Measurements from ENCODE around the gene DIP2C. TPM values are rescaled to one million over a fixed set of nuclear protein-coding genes. Genes with fewer than 3 reads are reported as not detected.

Gene DIP2C, protein sequence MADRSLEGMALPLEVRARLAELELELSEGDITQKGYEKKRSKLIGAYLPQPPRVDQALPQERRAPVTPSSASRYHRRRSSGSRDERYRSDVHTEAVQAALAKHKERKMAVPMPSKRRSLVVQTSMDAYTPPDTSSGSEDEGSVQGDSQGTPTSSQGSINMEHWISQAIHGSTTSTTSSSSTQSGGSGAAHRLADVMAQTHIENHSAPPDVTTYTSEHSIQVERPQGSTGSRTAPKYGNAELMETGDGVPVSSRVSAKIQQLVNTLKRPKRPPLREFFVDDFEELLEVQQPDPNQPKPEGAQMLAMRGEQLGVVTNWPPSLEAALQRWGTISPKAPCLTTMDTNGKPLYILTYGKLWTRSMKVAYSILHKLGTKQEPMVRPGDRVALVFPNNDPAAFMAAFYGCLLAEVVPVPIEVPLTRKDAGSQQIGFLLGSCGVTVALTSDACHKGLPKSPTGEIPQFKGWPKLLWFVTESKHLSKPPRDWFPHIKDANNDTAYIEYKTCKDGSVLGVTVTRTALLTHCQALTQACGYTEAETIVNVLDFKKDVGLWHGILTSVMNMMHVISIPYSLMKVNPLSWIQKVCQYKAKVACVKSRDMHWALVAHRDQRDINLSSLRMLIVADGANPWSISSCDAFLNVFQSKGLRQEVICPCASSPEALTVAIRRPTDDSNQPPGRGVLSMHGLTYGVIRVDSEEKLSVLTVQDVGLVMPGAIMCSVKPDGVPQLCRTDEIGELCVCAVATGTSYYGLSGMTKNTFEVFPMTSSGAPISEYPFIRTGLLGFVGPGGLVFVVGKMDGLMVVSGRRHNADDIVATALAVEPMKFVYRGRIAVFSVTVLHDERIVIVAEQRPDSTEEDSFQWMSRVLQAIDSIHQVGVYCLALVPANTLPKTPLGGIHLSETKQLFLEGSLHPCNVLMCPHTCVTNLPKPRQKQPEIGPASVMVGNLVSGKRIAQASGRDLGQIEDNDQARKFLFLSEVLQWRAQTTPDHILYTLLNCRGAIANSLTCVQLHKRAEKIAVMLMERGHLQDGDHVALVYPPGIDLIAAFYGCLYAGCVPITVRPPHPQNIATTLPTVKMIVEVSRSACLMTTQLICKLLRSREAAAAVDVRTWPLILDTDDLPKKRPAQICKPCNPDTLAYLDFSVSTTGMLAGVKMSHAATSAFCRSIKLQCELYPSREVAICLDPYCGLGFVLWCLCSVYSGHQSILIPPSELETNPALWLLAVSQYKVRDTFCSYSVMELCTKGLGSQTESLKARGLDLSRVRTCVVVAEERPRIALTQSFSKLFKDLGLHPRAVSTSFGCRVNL (N-terminal part only)
- total RNA-seq, result 1 to 10 TPM; 3.7 to 8.7 (median 7.4) TPM
- polyA plus RNA-seq, result 1 to 10 TPM; 1.1 to 2.9 TPM
- 16.7 reads per million, percentile 46 among the genes with 10 or more reads in this experiment for total RNA-seq

DNA sequence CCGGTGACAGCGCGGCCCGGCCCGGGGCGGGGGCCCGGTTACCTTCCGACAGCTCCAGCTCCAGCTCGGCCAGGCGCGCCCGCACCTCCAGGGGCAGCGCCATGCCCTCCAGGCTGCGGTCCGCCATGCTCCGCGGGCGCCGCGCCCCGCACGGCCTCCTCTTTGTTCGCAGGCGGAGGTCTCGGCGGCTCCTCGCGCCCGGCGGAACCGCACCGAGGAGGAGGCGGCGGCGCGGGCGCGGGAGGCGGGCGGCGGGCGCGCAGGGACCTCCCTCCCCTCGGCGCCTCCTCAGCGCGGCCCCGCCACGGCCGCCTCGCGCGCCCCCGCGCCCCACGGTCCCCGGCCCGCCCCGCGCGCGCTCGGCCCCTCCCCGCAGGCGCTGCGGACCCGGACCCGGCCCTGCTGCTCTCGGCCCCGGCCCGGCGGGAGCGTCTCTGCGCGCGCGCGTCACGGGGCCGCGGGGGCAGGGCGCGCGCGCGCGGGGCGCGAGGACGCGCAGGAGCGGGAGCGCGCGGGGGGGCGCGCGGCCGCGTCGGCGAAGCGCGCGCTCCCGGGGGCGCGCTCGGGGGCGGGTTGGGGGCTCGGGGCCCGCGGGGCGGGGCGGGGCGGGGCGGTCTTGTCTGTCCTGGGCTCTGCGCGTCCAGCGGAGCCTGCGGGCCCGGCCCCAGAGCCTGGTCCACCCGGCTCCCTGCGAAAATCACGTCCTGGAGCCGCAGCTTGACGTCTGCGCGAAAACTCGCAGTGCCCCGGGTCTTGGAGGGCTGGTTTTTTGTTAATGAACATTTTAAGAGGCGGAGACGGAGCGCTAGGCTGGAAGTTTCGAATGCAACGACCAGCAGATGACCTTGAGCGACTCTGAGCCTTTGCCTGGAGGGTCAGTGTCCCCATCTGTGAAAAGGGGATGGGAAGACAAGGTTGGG, at the start of gene DIP2C:
Gene DIP2C, minus strand, starts transcription at position 217 of the 920 bp plus-strand sequence. Its CDS starts 90 bp downstream, at position 127.
- H3K27ac Mint-ChIP-seq, result peak within 1 kb of the TSS in 1 of 9 donors; percentile 38
- H3K4me3 Mint-ChIP-seq, result peak within 1 kb of the TSS in 9 of 10 donors; percentile 40 to 85 (median 60)
- Histone ChIP-seq H3K27me3 (ENCODE audit: control insufficient read depth in 2 of 2, insufficient read depth in 2 of 2, low read length in 2 of 2) (peaks cover 0 to 6% of the 10 kb centered on the region in 2 donors), H3K9me3 (ENCODE audit: control insufficient read depth in 2 of 3, low read length in 3 of 3) (no peaks in the 10 kb centered on the region), H3K4me3 (ENCODE audit: low read length) (no peak within 1 kb of the TSS), H3K4me1 (ENCODE audit: control insufficient read depth in 2 of 2, insufficient read depth in 2 of 2, low read length in 2 of 2) (no peaks in the 10 kb centered on the region), H3K36me3 (ENCODE audit: control insufficient read depth in 2 of 3, insufficient read depth in 3 of 3, low read length in 3 of 3) (no peaks in the 10 kb centered on the region), H3K27ac (ENCODE audit: low read depth, low read length) (no peak within 1 kb of the TSS)
- ATAC-seq (no peak), DNase-seq (no peak)
- intact Hi-C loops (cut with micrococcal nuclease), result no loop called here
- ChIA-PET CTCF (no interaction called here), POLR2A (no interaction called here)
- H3K4me1 Mint-ChIP-seq, result peaks cover 0 to 19% (median 5%) of the 10 kb centered on the region in 7 donors
- peaks cover 43 to 54% (median 46%) of the 10 kb centered on the region in 5 donors for H3K27me3 Mint-ChIP-seq
- peaks cover 0 to 5% (median 0%) of the 10 kb centered on the region in 11 donors for H3K9me3 Mint-ChIP-seq
- no peaks in the 10 kb centered on the region for H3K36me3 Mint-ChIP-seq

DNA sequence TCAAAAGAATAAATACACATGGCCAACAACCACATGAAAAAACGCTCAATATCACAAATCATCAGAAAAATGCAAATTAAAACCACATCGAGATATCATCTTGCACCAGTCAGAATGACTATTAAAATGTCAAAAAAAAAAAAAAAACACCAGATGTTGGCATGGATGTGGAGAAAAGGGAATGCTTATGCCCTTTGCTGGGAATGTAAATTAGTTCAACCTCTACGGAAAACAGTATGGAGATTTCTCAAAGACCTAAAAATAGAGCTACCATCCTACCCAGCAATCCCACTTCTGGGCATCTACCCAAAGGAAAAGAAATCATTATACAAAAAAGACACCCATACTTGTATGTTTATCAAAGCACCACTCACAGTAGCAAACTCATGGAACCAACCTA, 45.0 kb upstream of the DIP2C start:
- CTCF ChIA-PET, result no interaction called here

DNA sequence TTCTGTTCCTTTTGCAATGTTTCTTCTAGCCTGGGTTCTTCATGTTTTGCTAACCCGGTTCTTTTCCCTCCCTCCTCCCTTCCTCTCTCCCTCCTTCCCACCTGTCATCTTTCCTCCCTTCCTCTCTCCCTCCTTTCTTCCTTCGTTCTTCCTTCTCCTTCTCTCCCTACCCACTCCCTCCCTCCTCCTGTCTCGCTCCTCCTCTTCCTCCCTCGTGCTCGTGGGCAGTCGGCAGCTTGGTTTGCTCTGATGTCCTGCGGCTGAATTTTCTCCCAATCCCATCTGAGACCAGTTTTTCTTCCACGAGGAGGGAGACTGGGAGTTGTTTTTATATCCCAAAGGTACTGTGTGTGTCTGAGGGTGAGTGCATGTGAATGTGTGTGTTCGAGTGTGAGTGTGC, 43.6 kb upstream of the DIP2C start:
- H3K27me3 ChIP-seq (ENCODE audit: control insufficient read depth in 2 of 2, insufficient read depth in 2 of 2, low read length in 2 of 2), result no peaks in the 10 kb centered on the region
- Mint-ChIP-seq H3K36me3 (peaks cover 0 to 2% (median 0%) of the 10 kb centered on the region in 5 donors), H3K4me1 (no peaks in the 10 kb centered on the region), H3K9me3 (peaks cover 0 to 9% (median 3%) of the 10 kb centered on the region in 11 donors), H3K4me3 (no peak overlapping the region), H3K27ac (no peak overlapping the region), H3K27me3 (peaks cover 0 to 23% (median 4%) of the 10 kb centered on the region in 5 donors)
- no peaks in the 10 kb centered on the region for H3K36me3 ChIP-seq (ENCODE audit: control insufficient read depth in 2 of 3, insufficient read depth in 3 of 3, low read length in 3 of 3)
- intact Hi-C loops (cut with micrococcal nuclease), result no loop called here
- DNase-seq (no peak), ATAC-seq (no peak)
- H3K4me3 ChIP-seq (ENCODE audit: low read length), result no peak overlapping the region
- ChIA-PET POLR2A (no interaction called here), CTCF (no interaction called here)
- H3K27ac ChIP-seq (ENCODE audit: low read depth, low read length), result no peak overlapping the region
- H3K4me1 ChIP-seq (ENCODE audit: control insufficient read depth in 2 of 2, insufficient read depth in 2 of 2, low read length in 2 of 2), result no peaks in the 10 kb centered on the region
- H3K9me3 ChIP-seq (ENCODE audit: control insufficient read depth in 2 of 3, low read length in 3 of 3), result no peaks in the 10 kb centered on the region

More for the DNA sequence above, 45.0 kb upstream of the DIP2C start:
- no peaks in the 10 kb centered on the region for H3K36me3 ChIP-seq (ENCODE audit: control insufficient read depth in 2 of 3, insufficient read depth in 3 of 3, low read length in 3 of 3)
- no peak for DNase-seq
- Mint-ChIP-seq H3K27me3 (peaks cover 0 to 23% (median 4%) of the 10 kb centered on the region in 5 donors), H3K4me1 (no peaks in the 10 kb centered on the region), H3K36me3 (peaks cover 0 to 2% (median 0%) of the 10 kb centered on the region in 5 donors), H3K9me3 (peaks cover 0 to 9% (median 3%) of the 10 kb centered on the region in 11 donors), H3K27ac (no peak overlapping the region), H3K4me3 (no peak overlapping the region)
- no peaks in the 10 kb centered on the region for H3K4me1 ChIP-seq (ENCODE audit: control insufficient read depth in 2 of 2, insufficient read depth in 2 of 2, low read length in 2 of 2)
- no peak overlapping the region for H3K27ac ChIP-seq (ENCODE audit: low read depth, low read length)
- intact Hi-C loops (cut with micrococcal nuclease), result no loop called here
- POLR2A ChIA-PET, result no interaction called here
- no peak overlapping the region for H3K4me3 ChIP-seq (ENCODE audit: low read length)
- ATAC-seq, result no peak
- H3K9me3 ChIP-seq (ENCODE audit: control insufficient read depth in 2 of 3, low read length in 3 of 3), result no peaks in the 10 kb centered on the region
- H3K27me3 ChIP-seq (ENCODE audit: control insufficient read depth in 2 of 2, insufficient read depth in 2 of 2, low read length in 2 of 2), result no peaks in the 10 kb centered on the region

DNA sequence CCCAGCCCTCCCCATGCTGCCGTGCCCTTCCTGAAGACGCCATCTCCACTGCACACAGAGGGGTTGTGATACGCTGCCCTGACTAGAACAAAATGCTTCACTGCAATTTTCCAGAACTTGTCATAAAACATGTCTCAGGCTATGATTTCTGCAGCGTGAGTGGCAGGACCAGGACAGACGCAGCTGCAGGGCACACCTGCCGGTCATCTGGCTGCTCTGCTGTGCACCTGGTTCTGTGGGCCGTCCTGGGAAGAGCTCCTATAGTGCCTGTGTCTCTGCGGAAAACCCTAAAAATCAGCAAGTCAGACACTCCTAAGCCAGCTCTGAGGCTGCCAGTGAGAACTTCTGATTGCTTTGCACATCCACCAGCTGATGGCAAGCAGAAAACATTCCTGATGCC, 39.7 kb upstream of the DIP2C start:
- intact Hi-C loops (cut with micrococcal nuclease), result no loop called here
- H3K27me3 Mint-ChIP-seq, result peaks cover 0 to 15% (median 3%) of the 10 kb centered on the region in 5 donors
- no peak overlapping the region for H3K4me3 Mint-ChIP-seq
- no peak for DNase-seq
- no peaks in the 10 kb centered on the region for H3K4me1 Mint-ChIP-seq
- no peaks in the 10 kb centered on the region for H3K9me3 ChIP-seq (ENCODE audit: control insufficient read depth in 2 of 3, low read length in 3 of 3)
- no peaks in the 10 kb centered on the region for H3K36me3 Mint-ChIP-seq
- H3K9me3 Mint-ChIP-seq, result peaks cover 0 to 8% (median 1%) of the 10 kb centered on the region in 11 donors
- ATAC-seq, result no peak
- POLR2A ChIA-PET, result no interaction called here
- H3K36me3 ChIP-seq (ENCODE audit: control insufficient read depth in 2 of 3, insufficient read depth in 3 of 3, low read length in 3 of 3), result no peaks in the 10 kb centered on the region
- H3K4me3 ChIP-seq (ENCODE audit: low read length), result no peak overlapping the region
- no peak overlapping the region for H3K27ac ChIP-seq (ENCODE audit: low read depth, low read length)
- no peaks in the 10 kb centered on the region for H3K4me1 ChIP-seq (ENCODE audit: control insufficient read depth in 2 of 2, insufficient read depth in 2 of 2, low read length in 2 of 2)
- CTCF ChIA-PET, result no interaction called here
- H3K27ac Mint-ChIP-seq, result no peak overlapping the region
- no peaks in the 10 kb centered on the region for H3K27me3 ChIP-seq (ENCODE audit: control insufficient read depth in 2 of 2, insufficient read depth in 2 of 2, low read length in 2 of 2)

DNA sequence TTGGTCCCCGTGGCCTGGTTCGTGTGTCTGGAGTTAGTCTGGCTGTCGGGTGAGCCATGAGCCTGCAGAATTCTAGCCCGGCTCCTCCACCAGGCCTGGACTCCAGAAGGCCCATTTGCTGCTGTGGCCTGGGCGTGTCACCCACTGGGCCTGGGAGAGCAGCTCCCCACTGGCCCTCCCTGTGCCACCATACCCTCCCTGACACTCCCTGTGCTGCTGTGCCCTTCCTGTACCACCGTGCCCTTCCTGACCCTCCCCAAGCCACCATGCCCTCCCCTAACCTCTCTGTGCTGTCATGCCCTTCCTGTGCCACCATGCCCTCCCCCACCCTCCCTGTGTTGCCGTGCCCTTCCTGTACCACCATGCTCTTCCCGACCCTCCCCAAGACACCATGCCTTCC, 39.1 kb upstream of the DIP2C start:
- ATAC-seq, result no peak
- no peaks in the 10 kb centered on the region for H3K36me3 ChIP-seq (ENCODE audit: control insufficient read depth in 2 of 3, insufficient read depth in 3 of 3, low read length in 3 of 3)
- Mint-ChIP-seq H3K27me3 (peaks cover 0 to 15% (median 0%) of the 10 kb centered on the region in 5 donors), H3K4me3 (no peak overlapping the region), H3K36me3 (no peaks in the 10 kb centered on the region), H3K9me3 (peaks cover 0 to 4% (median 0%) of the 10 kb centered on the region in 11 donors), H3K4me1 (no peaks in the 10 kb centered on the region), H3K27ac (no peak overlapping the region)
- no peak for DNase-seq
- no peaks in the 10 kb centered on the region for H3K9me3 ChIP-seq (ENCODE audit: control insufficient read depth in 2 of 3, low read length in 3 of 3)
- ChIA-PET CTCF (no interaction called here), POLR2A (no interaction called here)
- H3K4me3 ChIP-seq (ENCODE audit: low read length), result no peak overlapping the region
- H3K4me1 ChIP-seq (ENCODE audit: control insufficient read depth in 2 of 2, insufficient read depth in 2 of 2, low read length in 2 of 2), result no peaks in the 10 kb centered on the region
- no peaks in the 10 kb centered on the region for H3K27me3 ChIP-seq (ENCODE audit: control insufficient read depth in 2 of 2, insufficient read depth in 2 of 2, low read length in 2 of 2)
- no peak overlapping the region for H3K27ac ChIP-seq (ENCODE audit: low read depth, low read length)
- intact Hi-C loops (cut with micrococcal nuclease), result no loop called here
